PC-3 (cell line): ENCODE data around the gene RBM7.

Experiments used
- CTCF ChIP-seq: fragments of 300-600 bp; sonication (generic); conservative IDR thresholded peaks from 2 replicates; pipeline ENCODE4 v1.5.1; 2017; ENCODE audit warnings: antibody characterized with exemption, low read depth, mild to moderate bottlenecking, low read length
- EZH2 ChIP-seq: fragments of 300-600 bp; sonication (generic); IDR thresholded peaks from one replicate; pipeline ENCODE4 v1.6.1; 2017; ENCODE audit warnings: antibody characterized with exemption, mild to moderate bottlenecking, low read length; ENCODE audit not compliant: unreplicated experiment

GRCh38 chr11:114430290-114430689 lies 29.8 kb downstream of the RBM7 start:
- TF ChIP-seq CTCF (no peak), EZH2 (no peak)
